Effector memory CD4-positive, alpha-beta T cell (primary cell): Measurements from ENCODE around the gene ALDH1L1.

Experiments
- DNase-seq, 3 donors: peaks; one replicate each; pipeline ENCODE4 v3.0.0-alpha.2; 2020
- H3K27ac ChIP-seq: 2 replicates; pipeline ENCODE4 v1.7.0; 2013; ENCODE audit warnings: mild to moderate bottlenecking, low read length, moderate library complexity; ENCODE audit not compliant: insufficient read depth, poor library complexity, severe bottlenecking
- H3K27me3 ChIP-seq: replicated peaks from 2 replicates; pipeline ENCODE4 v1.7.0; 2013; ENCODE audit warnings: mild to moderate bottlenecking, low read length; ENCODE audit not compliant: insufficient read depth, control insufficient read depth, poor library complexity, severe bottlenecking
- H3K36me3 ChIP-seq: 2 replicates; pipeline ENCODE4 v1.7.0; 2013; ENCODE audit warnings: mild to moderate bottlenecking, low read length, moderate library complexity; ENCODE audit not compliant: control insufficient read depth, insufficient read depth
- H3K4me1 ChIP-seq: 2 replicates; pipeline ENCODE4 v1.7.0; 2013; ENCODE audit warnings: low read length, mild to moderate bottlenecking; ENCODE audit not compliant: control insufficient read depth, insufficient read depth, poor library complexity, severe bottlenecking
- H3K4me3 ChIP-seq: 2 replicates; pipeline ENCODE4 v1.7.0; 2013; ENCODE audit warnings: low read length, low read depth, mild to moderate bottlenecking; ENCODE audit not compliant: insufficient read depth, poor library complexity, severe bottlenecking
- H3K9me3 ChIP-seq: 2 replicates; pipeline ENCODE4 v1.7.0; 2013; ENCODE audit warnings: mild to moderate bottlenecking, low read length, moderate library complexity; ENCODE audit not compliant: control insufficient read depth

ALDH1L1 gene

GRCh38 chr3:126208606-126209256 lies 28.3 kb upstream of the ALDH1L1 start:
- H3K27me3 ChIP-seq: peaks cover 11% of the 10 kb centered on the region
- no peak for DNase-seq
- H3K27ac ChIP-seq: no peak overlapping the region
- no peak overlapping the region for H3K4me3 ChIP-seq
- no peaks in the 10 kb centered on the region for H3K9me3 ChIP-seq
- H3K36me3 ChIP-seq: no peaks in the 10 kb centered on the region
- no peaks in the 10 kb centered on the region for H3K4me1 ChIP-seq

GRCh38 chr3:126208182-126208581 lies 27.8 kb upstream of the ALDH1L1 start:
- H3K4me3 ChIP-seq: no peak overlapping the region
- H3K27ac ChIP-seq: no peak overlapping the region
- no peaks in the 10 kb centered on the region for H3K4me1 ChIP-seq
- no peaks in the 10 kb centered on the region for H3K9me3 ChIP-seq
- DNase-seq: no peak
- peaks cover 5% of the 10 kb centered on the region for H3K27me3 ChIP-seq
- no peaks in the 10 kb centered on the region for H3K36me3 ChIP-seq

- DNase-seq: no peak
- peaks cover 3% of the 10 kb centered on the region for H3K27me3 ChIP-seq
- no peaks in the 10 kb centered on the region for H3K4me1 ChIP-seq
- no peaks in the 10 kb centered on the region for H3K9me3 ChIP-seq
- H3K36me3 ChIP-seq: no peaks in the 10 kb centered on the region
- no peak overlapping the region for H3K27ac ChIP-seq
- H3K4me3 ChIP-seq: no peak overlapping the region
These were observed 26.8 kb upstream of the ALDH1L1 start for GRCh38 chr3:126207166-126207565.

GRCh38 chr3:126205717-126206655 lies 25.6 kb upstream of the ALDH1L1 start:
- H3K27me3 ChIP-seq: no peaks in the 10 kb centered on the region
- no peak for DNase-seq
- H3K36me3 ChIP-seq: no peaks in the 10 kb centered on the region
- H3K27ac ChIP-seq: no peak overlapping the region
- H3K9me3 ChIP-seq: no peaks in the 10 kb centered on the region
- no peak overlapping the region for H3K4me3 ChIP-seq
- no peaks in the 10 kb centered on the region for H3K4me1 ChIP-seq

- Histone ChIP-seq H3K9me3 (no peaks in the 10 kb centered on the region), H3K4me3 (no peak overlapping the region), H3K27ac (no peak overlapping the region), H3K36me3 (no peaks in the 10 kb centered on the region), H3K27me3 (no peaks in the 10 kb centered on the region), H3K4me1 (no peaks in the 10 kb centered on the region)
- DNase-seq: no peak
These were observed 22.3 kb upstream of the ALDH1L1 start for GRCh38 chr3:126202680-126203079.

- no peak overlapping the region for H3K4me3 ChIP-seq
- no peak for DNase-seq
- no peaks in the 10 kb centered on the region for H3K27me3 ChIP-seq
- no peak overlapping the region for H3K27ac ChIP-seq
- H3K4me1 ChIP-seq: no peaks in the 10 kb centered on the region
- no peaks in the 10 kb centered on the region for H3K9me3 ChIP-seq
- no peaks in the 10 kb centered on the region for H3K36me3 ChIP-seq
These were observed 21.9 kb upstream of the ALDH1L1 start for GRCh38 chr3:126202276-126202675.

- H3K9me3 ChIP-seq: no peaks in the 10 kb centered on the region
- H3K27me3 ChIP-seq: no peaks in the 10 kb centered on the region
- DNase-seq: no peak
- H3K27ac ChIP-seq: no peak overlapping the region
- H3K36me3 ChIP-seq: no peaks in the 10 kb centered on the region
- no peaks in the 10 kb centered on the region for H3K4me1 ChIP-seq
- no peak overlapping the region for H3K4me3 ChIP-seq
These were observed 20.8 kb upstream of the ALDH1L1 start for GRCh38 chr3:126201168-126201567.

- no peaks in the 10 kb centered on the region for H3K36me3 ChIP-seq
- no peaks in the 10 kb centered on the region for H3K9me3 ChIP-seq
- no peak for DNase-seq
- H3K27me3 ChIP-seq: no peaks in the 10 kb centered on the region
- no peak overlapping the region for H3K27ac ChIP-seq
- no peaks in the 10 kb centered on the region for H3K4me1 ChIP-seq
- H3K4me3 ChIP-seq: no peak overlapping the region
These were observed 20.1 kb upstream of the ALDH1L1 start for GRCh38 chr3:126200534-126200933.

GRCh38 chr3:126199256-126199655 lies 18.9 kb upstream of the ALDH1L1 start:
- no peak for DNase-seq
- no peak overlapping the region for H3K27ac ChIP-seq
- no peak overlapping the region for H3K4me3 ChIP-seq
- no peaks in the 10 kb centered on the region for H3K9me3 ChIP-seq
- H3K4me1 ChIP-seq: no peaks in the 10 kb centered on the region
- H3K27me3 ChIP-seq: no peaks in the 10 kb centered on the region
- no peaks in the 10 kb centered on the region for H3K36me3 ChIP-seq

- DNase-seq: no peak
- Histone ChIP-seq H3K27me3 (no peaks in the 10 kb centered on the region), H3K36me3 (no peaks in the 10 kb centered on the region), H3K4me3 (no peak overlapping the region), H3K4me1 (no peaks in the 10 kb centered on the region), H3K9me3 (no peaks in the 10 kb centered on the region), H3K27ac (no peak overlapping the region)
These were observed 17.6 kb upstream of the ALDH1L1 start for GRCh38 chr3:126197854-126198584.
